Measurements from ENCODE around the gene NHS.

The NHS gene

GRCh38 chrX:17610788-17611187 is 235.8 kb downstream of the NHS start:
- H3K27ac ChIP-seq: no peak overlapping the region
- TF ChIP-seq CTCF (IDR thresholded peaks at IDR 0.05): no peak
- TF ChIP-seq ZFX (IDR thresholded peaks at IDR 0.05; ENCODE audit: borderline replicate concordance): no peak

DNA sequence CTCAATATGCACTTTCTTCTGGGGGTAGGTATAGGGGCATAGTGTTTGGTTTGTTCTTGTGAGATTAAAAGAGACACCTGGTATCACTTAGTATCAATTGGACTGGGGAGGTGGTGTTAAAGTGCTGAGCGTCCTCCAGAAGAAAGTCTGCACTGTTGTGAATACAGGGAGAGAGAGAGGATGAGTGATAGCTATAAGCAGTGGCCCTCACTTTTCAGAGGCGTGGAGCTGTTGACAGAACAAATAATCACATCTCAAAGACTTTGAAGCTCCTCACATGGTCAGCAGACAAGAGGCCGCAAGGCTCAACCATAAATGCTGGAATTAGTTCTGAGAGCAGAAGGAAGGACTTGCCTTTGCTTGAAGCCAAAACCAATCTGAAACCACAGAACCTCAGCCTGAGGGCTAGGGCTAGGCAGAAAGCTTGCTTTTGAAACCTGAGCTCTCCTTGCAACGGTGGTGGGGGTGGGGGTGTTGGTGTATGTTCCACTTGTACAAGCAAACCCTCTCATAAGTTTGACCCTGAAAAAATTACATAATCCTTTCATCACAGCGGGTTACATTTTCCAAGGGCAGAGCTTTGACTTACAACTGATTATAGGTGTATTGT is 239.1 kb downstream of the NHS start:
- no peak for TF ChIP-seq CTCF (IDR thresholded peaks at IDR 0.05)
- TF ChIP-seq ZFX (IDR thresholded peaks at IDR 0.05; ENCODE audit: borderline replicate concordance): no peak
- no peak overlapping the region for H3K27ac ChIP-seq

DNA sequence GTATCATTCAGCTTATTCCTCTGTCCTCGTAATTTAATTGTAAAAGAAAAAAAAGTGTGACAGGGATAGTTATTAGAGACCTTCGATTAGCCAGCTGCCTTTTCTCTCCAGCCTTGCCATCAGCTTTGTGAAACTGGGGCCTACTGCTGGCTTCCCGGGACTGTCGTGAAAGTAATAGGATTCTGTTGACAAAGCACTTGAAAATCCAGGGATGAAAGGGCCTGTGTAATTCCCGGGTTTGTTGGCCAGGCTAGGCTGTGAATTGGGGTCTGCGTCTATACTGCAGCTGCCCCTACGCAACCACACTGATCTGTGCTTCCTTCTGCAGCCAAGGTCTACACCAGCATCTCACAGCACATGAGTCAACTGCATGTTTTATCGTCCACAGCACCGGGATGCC is 241.9 kb downstream of the NHS start:
- TF ChIP-seq ZFX (IDR thresholded peaks at IDR 0.05; ENCODE audit: borderline replicate concordance): no peak
- TF ChIP-seq CTCF (IDR thresholded peaks at IDR 0.05): no peak
- H3K27ac ChIP-seq: no peak overlapping the region

DNA sequence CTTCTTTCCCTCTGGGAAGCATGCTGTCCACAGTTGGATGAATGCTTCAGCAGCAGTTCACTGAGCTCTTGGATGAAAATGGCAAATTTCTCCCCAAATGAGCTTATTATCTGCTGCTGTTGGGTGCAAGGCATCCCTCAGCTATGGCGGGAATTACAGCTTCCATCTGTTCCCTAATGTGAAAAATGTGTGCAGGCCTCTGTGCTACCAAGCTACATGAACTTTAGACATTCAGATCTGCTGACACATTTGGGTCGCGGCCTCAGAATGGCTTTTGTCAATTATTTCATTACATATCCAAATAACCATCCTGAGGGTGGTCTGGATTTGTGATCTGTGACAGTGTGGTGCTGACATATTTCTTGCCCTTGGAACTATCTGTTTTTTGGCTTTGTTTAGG is 242.8 kb downstream of the NHS start:
- H3K27ac ChIP-seq: no peak overlapping the region
- no peak for TF ChIP-seq CTCF (IDR thresholded peaks at IDR 0.05)
- no peak for TF ChIP-seq ZFX (IDR thresholded peaks at IDR 0.05; ENCODE audit: borderline replicate concordance)

- no peak overlapping the region for H3K27ac ChIP-seq
Observed at GRCh38 chrX:17621566-17622270, 246.7 kb downstream of the NHS start.

DNA sequence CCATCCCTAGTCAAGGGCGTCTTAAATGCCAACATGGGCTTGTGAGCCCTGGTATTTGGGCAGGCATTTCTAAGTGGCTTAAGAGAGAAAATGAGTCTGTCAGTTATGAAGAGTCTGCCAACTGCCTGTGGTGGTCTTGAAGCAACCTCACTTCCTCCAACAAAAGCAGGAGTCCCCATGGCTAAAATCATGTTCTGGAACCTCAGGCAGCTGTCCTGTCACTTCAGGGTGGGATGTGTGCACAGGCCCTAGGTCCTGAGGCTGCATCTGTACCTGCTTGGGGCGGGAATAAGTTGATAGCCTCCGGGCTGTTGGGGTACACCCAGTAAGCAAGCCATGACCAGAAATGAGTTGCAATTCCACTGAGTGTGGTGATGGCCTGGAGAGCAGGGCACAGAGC is 247.3 kb downstream of the NHS start:
- TF ChIP-seq ZFX (IDR thresholded peaks at IDR 0.05; ENCODE audit: borderline replicate concordance): no peak
- TF ChIP-seq CTCF (IDR thresholded peaks at IDR 0.05): no peak
- H3K27ac ChIP-seq: no peak overlapping the region

More at GRCh38 chrX:17621566-17622270, 246.7 kb downstream of the NHS start:
- TF ChIP-seq ZFX (IDR thresholded peaks at IDR 0.05; ENCODE audit: borderline replicate concordance) (no peak), CTCF (IDR thresholded peaks at IDR 0.05) (no peak)

- TF ChIP-seq CTCF (IDR thresholded peaks at IDR 0.05) (no peak), ZFX (IDR thresholded peaks at IDR 0.05; ENCODE audit: borderline replicate concordance) (no peak)
- H3K27ac ChIP-seq: no peak overlapping the region
Observed at GRCh38 chrX:17623750-17624149, 248.8 kb downstream of the NHS start.
